Measurements from ENCODE around the gene PCYT1A.

The PCYT1A gene

DNA sequence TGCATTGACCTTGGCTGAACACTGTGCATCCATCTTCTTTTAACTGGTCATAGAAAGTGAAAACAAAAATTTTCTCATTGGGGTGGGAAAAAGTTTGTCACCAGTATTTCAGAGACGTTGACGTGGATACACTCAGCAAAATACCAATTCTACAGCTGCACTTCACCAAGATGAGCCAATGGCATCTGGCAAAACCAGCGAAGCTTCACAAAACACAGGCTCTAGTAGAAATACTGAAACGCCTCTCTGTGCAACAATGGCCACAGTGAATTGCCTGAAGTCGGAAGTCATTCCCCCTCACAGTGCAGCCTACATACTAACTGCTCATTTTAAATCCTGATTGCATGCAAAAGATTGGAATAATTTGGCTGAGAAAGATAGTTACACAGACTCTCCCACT lies 17.0 kb downstream of the PCYT1A start:
- TF ChIP-seq, protein P1, sequence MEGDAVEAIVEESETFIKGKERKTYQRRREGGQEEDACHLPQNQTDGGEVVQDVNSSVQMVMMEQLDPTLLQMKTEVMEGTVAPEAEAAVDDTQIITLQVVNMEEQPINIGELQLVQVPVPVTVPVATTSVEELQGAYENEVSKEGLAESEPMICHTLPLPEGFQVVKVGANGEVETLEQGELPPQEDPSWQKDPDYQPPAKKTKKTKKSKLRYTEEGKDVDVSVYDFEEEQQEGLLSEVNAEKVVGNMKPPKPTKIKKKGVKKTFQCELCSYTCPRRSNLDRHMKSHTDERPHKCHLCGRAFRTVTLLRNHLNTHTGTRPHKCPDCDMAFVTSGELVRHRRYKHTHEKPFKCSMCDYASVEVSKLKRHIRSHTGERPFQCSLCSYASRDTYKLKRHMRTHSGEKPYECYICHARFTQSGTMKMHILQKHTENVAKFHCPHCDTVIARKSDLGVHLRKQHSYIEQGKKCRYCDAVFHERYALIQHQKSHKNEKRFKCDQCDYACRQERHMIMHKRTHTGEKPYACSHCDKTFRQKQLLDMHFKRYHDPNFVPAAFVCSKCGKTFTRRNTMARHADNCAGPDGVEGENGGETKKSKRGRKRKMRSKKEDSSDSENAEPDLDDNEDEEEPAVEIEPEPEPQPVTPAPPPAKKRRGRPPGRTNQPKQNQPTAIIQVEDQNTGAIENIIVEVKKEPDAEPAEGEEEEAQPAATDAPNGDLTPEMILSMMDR (IDR thresholded peaks at IDR 0.05; ENCODE audit: low read depth, low read length), result no peak
- H3K4me3 ChIP-seq (replicated peaks in 1 of 2; ENCODE audit: low read depth in 2 of 2, low read length in 2 of 2), result no peak overlapping the region
- no peak for DNase-seq (ENCODE audit: low read depth in 2 of 2)

- no peak overlapping the region for H3K4me3 ChIP-seq (replicated peaks in 1 of 2; ENCODE audit: low read depth in 2 of 2, low read length in 2 of 2)
- TF ChIP-seq, protein P1 (IDR thresholded peaks at IDR 0.05; ENCODE audit: low read depth, low read length), result no peak
- DNase-seq (ENCODE audit: low read depth in 2 of 2), result peak; percentile 74 to 96
Measured at GRCh38 chr3:196268284-196269163, 19.0 kb downstream of the PCYT1A start.

DNA sequence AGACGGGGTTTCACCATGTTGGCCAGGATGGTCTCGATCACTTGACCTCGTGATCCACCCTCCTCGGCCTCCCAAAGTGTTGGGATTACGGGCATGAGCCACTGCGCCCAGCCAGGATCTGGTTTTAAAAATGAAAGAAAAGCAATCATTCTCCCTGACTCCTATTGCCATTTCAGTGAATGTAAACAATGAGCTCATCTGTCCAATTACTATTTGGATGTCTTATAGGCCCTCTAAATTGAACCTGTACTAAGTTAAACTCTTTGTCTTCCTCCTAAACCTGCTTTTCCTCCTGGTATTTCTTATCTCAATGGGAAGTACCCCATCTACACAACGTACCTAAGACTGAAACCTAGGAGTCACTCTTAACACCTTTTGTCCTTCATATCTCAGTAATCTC lies 23.7 kb downstream of the PCYT1A start:
- DNase-seq (ENCODE audit: low read depth in 2 of 2), result no peak
- H3K4me3 ChIP-seq (replicated peaks in 1 of 2; ENCODE audit: low read depth in 2 of 2, low read length in 2 of 2), result no peak overlapping the region
- TF ChIP-seq, protein P1 (IDR thresholded peaks at IDR 0.05; ENCODE audit: low read depth, low read length), result no peak

DNA sequence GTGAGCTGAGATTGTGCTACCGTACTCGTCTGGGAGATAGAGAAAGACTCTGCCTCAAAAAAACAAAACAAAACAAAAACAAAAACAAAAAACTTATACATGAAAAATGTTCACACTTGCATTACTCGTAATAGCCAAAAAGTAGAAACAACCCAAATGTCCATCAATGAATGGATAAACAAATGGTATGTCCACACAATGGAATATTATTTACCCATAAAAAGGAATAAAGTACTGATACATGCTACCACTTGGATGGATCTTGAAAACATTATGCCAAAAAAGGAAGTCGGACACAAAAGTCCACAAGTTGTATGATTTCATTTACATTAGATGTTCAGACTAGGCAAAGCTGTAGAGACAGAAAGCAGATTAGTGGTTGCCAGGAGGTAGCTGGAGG lies 26.7 kb downstream of the PCYT1A start:
- TF ChIP-seq, protein P1 (IDR thresholded peaks at IDR 0.05; ENCODE audit: low read depth, low read length), result no peak
- H3K4me3 ChIP-seq (replicated peaks in 1 of 2; ENCODE audit: low read depth in 2 of 2, low read length in 2 of 2), result no peak overlapping the region
- no peak for DNase-seq (ENCODE audit: low read depth in 2 of 2)

- TF ChIP-seq, protein P1 (IDR thresholded peaks at IDR 0.05; ENCODE audit: low read depth, low read length), result no peak
Measured at GRCh38 chr3:196255776-196256175, 31.8 kb downstream of the PCYT1A start.

DNA sequence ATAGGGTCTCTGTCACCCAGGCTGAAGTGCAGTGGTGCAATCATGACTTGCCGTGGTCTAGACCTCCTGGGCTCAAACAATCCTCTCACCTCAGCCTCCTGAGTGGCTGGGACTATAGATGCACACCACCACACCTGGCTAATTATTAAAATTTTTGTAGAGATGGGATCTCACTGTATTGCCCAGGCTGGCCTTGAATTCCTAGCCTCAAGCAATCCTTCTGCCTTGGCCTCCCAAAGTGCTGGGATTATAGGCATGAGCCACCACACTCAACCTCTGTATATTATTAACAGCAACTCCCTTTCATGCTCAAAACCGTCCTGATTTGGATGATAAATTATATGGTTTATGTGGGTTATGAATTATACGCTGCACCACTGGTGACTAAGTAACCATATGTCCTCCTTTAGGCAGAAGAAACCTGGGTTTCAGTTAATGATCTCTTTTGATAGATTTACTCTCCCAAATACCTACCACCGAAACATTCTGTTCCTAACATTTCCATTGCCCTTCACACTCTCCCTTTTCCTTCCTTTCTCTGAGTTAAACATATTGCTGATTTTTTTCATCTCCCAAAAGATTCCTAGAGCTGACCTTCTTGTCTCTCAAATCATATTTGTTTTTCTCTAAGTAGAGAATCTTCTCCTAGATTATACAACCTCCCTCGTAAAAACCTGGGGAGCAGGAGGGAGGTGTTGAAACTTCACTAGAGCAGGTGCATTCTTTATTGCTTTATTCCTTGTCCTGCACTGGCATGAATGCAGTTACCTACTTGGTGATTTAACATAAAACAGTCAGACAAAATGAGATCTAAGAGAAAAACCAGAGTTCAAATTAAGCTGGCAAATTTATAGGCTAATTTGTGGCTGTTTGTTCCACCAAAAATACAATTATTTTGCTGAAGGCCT lies 32.9 kb downstream of the PCYT1A start:
- TF ChIP-seq, protein P1 (IDR thresholded peaks at IDR 0.05; ENCODE audit: low read depth, low read length), result no peak

More at GRCh38 chr3:196255776-196256175, 31.8 kb downstream of the PCYT1A start:
- no peak overlapping the region for H3K4me3 ChIP-seq (replicated peaks in 1 of 2; ENCODE audit: low read depth in 2 of 2, low read length in 2 of 2)
- DNase-seq (ENCODE audit: low read depth in 2 of 2), result no peak

More for the DNA sequence above, 32.9 kb downstream of the PCYT1A start:
- no peak for DNase-seq (ENCODE audit: low read depth in 2 of 2)
- H3K4me3 ChIP-seq (replicated peaks in 1 of 2; ENCODE audit: low read depth in 2 of 2, low read length in 2 of 2), result no peak overlapping the region
